GM23338 (cell line): ENCODE measurements around the gene DGKG. TPM values are rescaled to one million over a fixed set of nuclear protein-coding genes. Genes with fewer than 3 reads are reported as not detected.

Experiments
- ATAC-seq: fragments of 200-7000 bp; cut with Tn5 transposase; 3 replicates; pipeline ENCODE4 v1.9.1; 2020
- DNase-seq: peaks from one replicate; pipeline ENCODE4 v3.0.0-alpha.2; 2015; ENCODE audit warnings: low spot score
- H2AFZ ChIP-seq: fragments of 200-600 bp; sonication (generic); 2 replicates; pipeline ENCODE4 v1.8.0; 2016; ENCODE audit warnings: antibody characterized with exemption, mild to moderate bottlenecking, moderate library complexity
- H3F3A ChIP-seq: fragments of 200-600 bp; sonication (generic); replicated peaks from 2 replicates; pipeline ENCODE4 v1.8.0; 2017; ENCODE audit warnings: antibody characterized with exemption, mixed run types, low read depth
- H3K27ac ChIP-seq: fragments of 200-600 bp; sonication (generic); 2 replicates; pipeline ENCODE4 v1.6.1; 2016; ENCODE audit warnings: low read depth
- H3K27me3 ChIP-seq: fragments of 200-600 bp; sonication (generic); 2 replicates; pipeline ENCODE4 v1.8.0; 2016; ENCODE audit warnings: mild to moderate bottlenecking, mixed run types, moderate library complexity; ENCODE audit not compliant: insufficient read depth
- H3K36me3 ChIP-seq: fragments of 200-600 bp; sonication (generic); 2 replicates; pipeline ENCODE4 v1.8.0; 2016; ENCODE audit warnings: mild to moderate bottlenecking; ENCODE audit not compliant: insufficient read depth
- H3K4me1 ChIP-seq: fragments of 200-600 bp; sonication (generic); 2 replicates; pipeline ENCODE4 v1.8.0; 2016; ENCODE audit warnings: mild to moderate bottlenecking, moderate library complexity; ENCODE audit not compliant: insufficient read depth
- H3K4me2 ChIP-seq: fragments of 200-600 bp; sonication (generic); 2 replicates; pipeline ENCODE4 v1.7.1; 2017; ENCODE audit warnings: mixed run types
- H3K4me3 ChIP-seq: fragments of 200-600 bp; sonication (generic); 2 replicates; pipeline ENCODE4 v1.6.1; 2016; ENCODE audit warnings: mixed run types
- H3K79me2 ChIP-seq: fragments of 200-600 bp; sonication (generic); replicated peaks from 2 replicates; pipeline ENCODE4 v1.8.0; 2017; ENCODE audit warnings: mild to moderate bottlenecking; ENCODE audit not compliant: insufficient read depth
- H3K9me2 ChIP-seq: fragments of 200-600 bp; sonication (generic); 2 replicates; pipeline ENCODE4 v1.8.0; 2017; ENCODE audit not compliant: insufficient read depth
- H4K20me1 ChIP-seq: fragments of 200-600 bp; sonication (generic); replicated peaks from 2 replicates; pipeline ENCODE4 v1.8.0; 2017; ENCODE audit warnings: mild to moderate bottlenecking; ENCODE audit not compliant: insufficient read depth
- H3K27ac Mint-ChIP-seq: 2 replicates; pipeline ENCODE4 v1.8.0; 2020; ENCODE audit warnings: inconsistent platforms, mild to moderate bottlenecking, moderate library complexity, mixed read lengths
- H3K27me3 Mint-ChIP-seq: 3 replicates; pipeline ENCODE4 v1.8.0; 2022; ENCODE audit warnings: low read depth, mild to moderate bottlenecking, moderate library complexity, mixed read lengths, inconsistent platforms; ENCODE audit not compliant: insufficient read depth, poor library complexity
- H3K36me3 Mint-ChIP-seq: 3 replicates; pipeline ENCODE4 v1.8.0; 2021; ENCODE audit warnings: low read depth, mild to moderate bottlenecking, inconsistent platforms, moderate library complexity, mixed read lengths
- H3K4me1 Mint-ChIP-seq: 3 replicates; pipeline ENCODE4 v1.8.0; 2020; ENCODE audit warnings: mild to moderate bottlenecking, inconsistent platforms, mixed read lengths
- H3K4me3 Mint-ChIP-seq: 3 replicates; pipeline ENCODE4 v1.8.0; 2021; ENCODE audit warnings: moderate library complexity, mild to moderate bottlenecking, inconsistent platforms, mixed read lengths
- H3K9me3 Mint-ChIP-seq: 3 replicates; pipeline ENCODE4 v1.8.0; 2020; ENCODE audit warnings: moderate library complexity, mild to moderate bottlenecking, inconsistent platforms, mixed read lengths
- CTCF ChIP-seq, 2 experiments: fragments of 200-600 bp in 1 of 2; sonication (generic) in 1 of 2; conservative IDR thresholded peaks; 2 replicates each; pipeline versions ENCODE4 v1.5.1 to v1.6.1; 2016 to 2017; ENCODE audit warnings: antibody characterized with exemption in 2 of 2, low read depth in 2 of 2, mild to moderate bottlenecking in 2 of 2, moderate library complexity in 1 of 2
- EZH2 ChIP-seq: fragments of 200-600 bp; sonication (generic); IDR thresholded peaks from one replicate; pipeline ENCODE4 v1.8.0; 2017; ENCODE audit warnings: antibody characterized with exemption, mild to moderate bottlenecking, low read depth; ENCODE audit not compliant: unreplicated experiment
- EZH2phosphoT487 ChIP-seq: fragments of 200-600 bp; sonication (generic); IDR thresholded peaks from one replicate; pipeline ENCODE4 v1.8.1; 2018; ENCODE audit warnings: antibody characterized with exemption; ENCODE audit not compliant: unreplicated experiment
- JUNB ChIP-seq: IDR thresholded peaks from one replicate; pipeline ENCODE4 v1.6.1; 2016; ENCODE audit warnings: antibody characterized with exemption; ENCODE audit not compliant: unreplicated experiment
- NANOG ChIP-seq: IDR thresholded peaks from 2 replicates; pipeline ENCODE4 v1.6.1; 2016; ENCODE audit warnings: antibody characterized with exemption, borderline replicate concordance
- POLR2AphosphoS5 ChIP-seq: IDR thresholded peaks from 2 replicates; pipeline ENCODE4 v1.6.1; 2016; ENCODE audit warnings: antibody characterized with exemption, low read depth
- STAT1 ChIP-seq: IDR thresholded peaks from one replicate; pipeline ENCODE4 v1.6.1; 2016; ENCODE audit warnings: antibody characterized with exemption; ENCODE audit not compliant: unreplicated experiment
- ZNF114 ChIP-seq: fragments of 250-450 bp; sonication (Bioruptor Pico); IDR thresholded peaks from 2 replicates; pipeline ENCODE4 v1.5.0; 2020; ENCODE audit warnings: mild to moderate bottlenecking, moderate library complexity
- ZNF331 ChIP-seq: fragments of 250-450 bp; sonication (Bioruptor Pico); IDR thresholded peaks from 2 replicates; pipeline ENCODE4 v1.5.0; 2020; ENCODE audit warnings: low read depth, mild to moderate bottlenecking, moderate library complexity
- ZNF462 ChIP-seq: fragments of 250-450 bp; sonication (Bioruptor Pico); IDR thresholded peaks from 2 replicates; pipeline ENCODE4 v1.5.0; 2020; ENCODE audit warnings: mild to moderate bottlenecking, moderate library complexity
- polyA plus RNA-seq: library from polyadenylated mRNA; unstranded; fragments of >200 nt; fragmentation: Nextera tagmentation; extraction: Ambion mirVana; gene quantifications from 2 replicates; pipeline ENCODE4 v1.2.1, GENCODE V29; 2016
- total RNA-seq: library from RNA; depleted of rRNA; stranded (reverse); fragments of >200 nt; shearing (Covaris generic); gene quantifications from 2 replicates; pipeline ENCODE4 v1.2.3, GENCODE V29; 2014
- TF ChIP-seq, protein P1 (sequence below): IDR thresholded peaks from one replicate; pipeline ENCODE4 v1.6.1; 2018; ENCODE audit warnings: antibody characterized with exemption; ENCODE audit not compliant: unreplicated experiment
- TF ChIP-seq, protein P2 (sequence below): IDR thresholded peaks from 2 replicates; pipeline ENCODE4 v1.6.1; 2016; ENCODE audit warnings: antibody characterized with exemption

Gene DGKG
- total and polyA plus RNA-seq, 2 experiments from 2014 or later, result 0.14 to 0.31 TPM

- no peaks in the 10 kb centered on the region for H4K20me1 ChIP-seq
- ATAC-seq (no peak), DNase-seq (no peak)
- Mint-ChIP-seq H3K4me3 (no peak overlapping the region), H3K9me3 (no peaks in the 10 kb centered on the region), H3K27me3 (peaks cover 9% of the 10 kb centered on the region), H3K4me1 (peaks cover 15% of the 10 kb centered on the region), H3K36me3 (no peaks in the 10 kb centered on the region), H3K27ac (no peak overlapping the region)
- 0 out of 2 replicates have a peak overlapping the region, but pooled peaks have one; percentile 29 for H2AFZ ChIP-seq
- no peak for TF ChIP-seq ZNF331
- no peak for TF ChIP-seq CTCF (conservative IDR thresholded peaks at IDR 0.05; ENCODE audit: low read depth in 2 of 2)
- no peak for TF ChIP-seq NANOG
- TF ChIP-seq EZH2phosphoT487, result no peak
- TF ChIP-seq ZNF114 (CRISPR knock-in tag), result no peak
- TF ChIP-seq, protein P1, sequence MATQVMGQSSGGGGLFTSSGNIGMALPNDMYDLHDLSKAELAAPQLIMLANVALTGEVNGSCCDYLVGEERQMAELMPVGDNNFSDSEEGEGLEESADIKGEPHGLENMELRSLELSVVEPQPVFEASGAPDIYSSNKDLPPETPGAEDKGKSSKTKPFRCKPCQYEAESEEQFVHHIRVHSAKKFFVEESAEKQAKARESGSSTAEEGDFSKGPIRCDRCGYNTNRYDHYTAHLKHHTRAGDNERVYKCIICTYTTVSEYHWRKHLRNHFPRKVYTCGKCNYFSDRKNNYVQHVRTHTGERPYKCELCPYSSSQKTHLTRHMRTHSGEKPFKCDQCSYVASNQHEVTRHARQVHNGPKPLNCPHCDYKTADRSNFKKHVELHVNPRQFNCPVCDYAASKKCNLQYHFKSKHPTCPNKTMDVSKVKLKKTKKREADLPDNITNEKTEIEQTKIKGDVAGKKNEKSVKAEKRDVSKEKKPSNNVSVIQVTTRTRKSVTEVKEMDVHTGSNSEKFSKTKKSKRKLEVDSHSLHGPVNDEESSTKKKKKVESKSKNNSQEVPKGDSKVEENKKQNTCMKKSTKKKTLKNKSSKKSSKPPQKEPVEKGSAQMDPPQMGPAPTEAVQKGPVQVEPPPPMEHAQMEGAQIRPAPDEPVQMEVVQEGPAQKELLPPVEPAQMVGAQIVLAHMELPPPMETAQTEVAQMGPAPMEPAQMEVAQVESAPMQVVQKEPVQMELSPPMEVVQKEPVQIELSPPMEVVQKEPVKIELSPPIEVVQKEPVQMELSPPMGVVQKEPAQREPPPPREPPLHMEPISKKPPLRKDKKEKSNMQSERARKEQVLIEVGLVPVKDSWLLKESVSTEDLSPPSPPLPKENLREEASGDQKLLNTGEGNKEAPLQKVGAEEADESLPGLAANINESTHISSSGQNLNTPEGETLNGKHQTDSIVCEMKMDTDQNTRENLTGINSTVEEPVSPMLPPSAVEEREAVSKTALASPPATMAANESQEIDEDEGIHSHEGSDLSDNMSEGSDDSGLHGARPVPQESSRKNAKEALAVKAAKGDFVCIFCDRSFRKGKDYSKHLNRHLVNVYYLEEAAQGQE, result no peak
- no peak for TF ChIP-seq JUNB
- no peak for TF ChIP-seq POLR2AphosphoS5
- TF ChIP-seq ZNF462, result no peak
- TF ChIP-seq, protein P2, sequence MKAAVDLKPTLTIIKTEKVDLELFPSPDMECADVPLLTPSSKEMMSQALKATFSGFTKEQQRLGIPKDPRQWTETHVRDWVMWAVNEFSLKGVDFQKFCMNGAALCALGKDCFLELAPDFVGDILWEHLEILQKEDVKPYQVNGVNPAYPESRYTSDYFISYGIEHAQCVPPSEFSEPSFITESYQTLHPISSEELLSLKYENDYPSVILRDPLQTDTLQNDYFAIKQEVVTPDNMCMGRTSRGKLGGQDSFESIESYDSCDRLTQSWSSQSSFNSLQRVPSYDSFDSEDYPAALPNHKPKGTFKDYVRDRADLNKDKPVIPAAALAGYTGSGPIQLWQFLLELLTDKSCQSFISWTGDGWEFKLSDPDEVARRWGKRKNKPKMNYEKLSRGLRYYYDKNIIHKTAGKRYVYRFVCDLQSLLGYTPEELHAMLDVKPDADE, result no peak
- TF ChIP-seq EZH2, result no peak
- no peak for TF ChIP-seq STAT1
- no peaks in the 10 kb centered on the region for H3K27me3 ChIP-seq
- H3F3A ChIP-seq, result no peaks in the 10 kb centered on the region
- no peaks in the 10 kb centered on the region for H3K79me2 ChIP-seq
- peaks cover 5% of the 10 kb centered on the region for H3K4me1 ChIP-seq
- no peak overlapping the region for H3K27ac ChIP-seq
- no peaks in the 10 kb centered on the region for H3K36me3 ChIP-seq
- no peak overlapping the region for H3K4me3 ChIP-seq
- H3K4me2 ChIP-seq, result no peak overlapping the region
- H3K9me2 ChIP-seq, result no peaks in the 10 kb centered on the region
These were observed 97.2 kb downstream of the DGKG start for GRCh38 chr3:186264608-186265400.
